ENCODE measurements around the gene PACSIN1. TPM values are rescaled to one million over a fixed set of nuclear protein-coding genes. Genes with fewer than 3 reads are reported as not detected.
A peak's percentile ranks its signal among the peaks of the same experiment; 100 is the strongest.

Gene PACSIN1
- total and polyA plus RNA-seq, 2 of the 4 experiments (the other 2 are of a cell fraction), result 0.02 TPM; not detected in 1

DNA sequence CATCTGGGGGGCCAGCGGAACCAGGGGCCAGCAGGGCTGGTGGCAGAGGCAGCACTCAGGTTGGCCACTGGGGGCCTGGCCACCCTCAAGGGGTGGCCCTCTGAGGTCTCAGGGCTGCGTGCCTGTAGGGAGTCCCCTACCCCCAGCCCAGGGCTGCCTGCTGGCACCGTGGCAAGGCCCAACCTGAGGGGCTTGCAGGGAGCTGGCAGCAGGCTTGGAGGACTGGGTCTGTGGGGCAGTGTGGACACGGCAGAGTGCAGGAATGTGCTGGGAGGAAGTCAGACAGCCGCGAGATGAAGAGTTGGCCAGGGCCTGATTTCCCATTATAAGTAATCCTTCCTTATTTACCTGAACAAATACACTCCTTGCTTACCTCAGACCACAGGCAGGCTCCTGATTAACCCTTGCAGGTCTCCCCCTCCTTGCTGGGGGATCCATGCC, 90.2 kb downstream of the PACSIN1 start, which contains the start of gene SPDEF:
TSS of gene SPDEF (minus strand) at position 299 of the 441 bp plus-strand sequence. CDS start 11,874 bp downstream, outside the sequence.
- ChIA-PET CTCF (no interaction called here), POLR2A (ENCODE audit: unreplicated experiment) (no interaction called here)
- no peak within 1 kb of the TSS for H3K23ac ChIP-seq (ENCODE audit: low read depth, low read length)
- no peak within 1 kb of the TSS for H3K56ac ChIP-seq (ENCODE audit: extremely low read depth, insufficient read depth, low read length)
- H2BK20ac ChIP-seq (ENCODE audit: low read depth, low read length), result no peak within 1 kb of the TSS
- TF ChIP-seq MAZ (IDR thresholded peaks at IDR 0.05; ENCODE audit: borderline replicate concordance, low read depth, low read length) (no peak), RCOR1 (IDR thresholded peaks at IDR 0.05; ENCODE audit: insufficient replicate concordance, low read length) (no peak), CHD1 (IDR thresholded peaks at IDR 0.05; ENCODE audit: low read depth, low read length) (no peak), MAFK (IDR thresholded peaks at IDR 0.05; ENCODE audit: low read depth, low read length) (no peak), FOS (IDR thresholded peaks at IDR 0.05; ENCODE audit: low read depth, low read length) (no peak), NFE2L2 (IDR thresholded peaks at IDR 0.05; ENCODE audit: low read depth, low read length) (no peak), SMC3 (IDR thresholded peaks at IDR 0.05; ENCODE audit: low read depth, low read length) (no peak), MXI1 (IDR thresholded peaks at IDR 0.05; ENCODE audit: borderline replicate concordance, low read depth, low read length) (no peak)
- TF ChIP-seq, protein P1, sequence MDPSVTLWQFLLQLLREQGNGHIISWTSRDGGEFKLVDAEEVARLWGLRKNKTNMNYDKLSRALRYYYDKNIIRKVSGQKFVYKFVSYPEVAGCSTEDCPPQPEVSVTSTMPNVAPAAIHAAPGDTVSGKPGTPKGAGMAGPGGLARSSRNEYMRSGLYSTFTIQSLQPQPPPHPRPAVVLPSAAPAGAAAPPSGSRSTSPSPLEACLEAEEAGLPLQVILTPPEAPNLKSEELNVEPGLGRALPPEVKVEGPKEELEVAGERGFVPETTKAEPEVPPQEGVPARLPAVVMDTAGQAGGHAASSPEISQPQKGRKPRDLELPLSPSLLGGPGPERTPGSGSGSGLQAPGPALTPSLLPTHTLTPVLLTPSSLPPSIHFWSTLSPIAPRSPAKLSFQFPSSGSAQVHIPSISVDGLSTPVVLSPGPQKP (IDR thresholded peaks at IDR 0.05; ENCODE audit: borderline replicate concordance, low read depth, low read length), result no peak
- TF ChIP-seq, protein P2, sequence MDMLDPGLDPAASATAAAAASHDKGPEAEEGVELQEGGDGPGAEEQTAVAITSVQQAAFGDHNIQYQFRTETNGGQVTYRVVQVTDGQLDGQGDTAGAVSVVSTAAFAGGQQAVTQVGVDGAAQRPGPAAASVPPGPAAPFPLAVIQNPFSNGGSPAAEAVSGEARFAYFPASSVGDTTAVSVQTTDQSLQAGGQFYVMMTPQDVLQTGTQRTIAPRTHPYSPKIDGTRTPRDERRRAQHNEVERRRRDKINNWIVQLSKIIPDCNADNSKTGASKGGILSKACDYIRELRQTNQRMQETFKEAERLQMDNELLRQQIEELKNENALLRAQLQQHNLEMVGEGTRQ (IDR thresholded peaks at IDR 0.05; ENCODE audit: low read depth, low read length), result no peak
- H2BK5ac ChIP-seq (ENCODE audit: low read depth, low read length, poor library complexity, severe bottlenecking), result no peak within 1 kb of the TSS
- peaks cover 4% of the 10 kb centered on the region; the same call in 1 of the 2 replicates for H3K9me3 ChIP-seq (ENCODE audit: control insufficient read depth, insufficient read depth, low read length)
- no peak within 1 kb of the TSS for H4K5ac ChIP-seq (ENCODE audit: low read depth, low read length)
- H3K79me1 ChIP-seq (ENCODE audit: low read depth in 1 of 2, low read length in 2 of 2), result no peaks in the 10 kb centered on the region
- no peak within 1 kb of the TSS for H3K4me3 ChIP-seq (ENCODE audit: insufficient read depth, low read depth, low read length)
- no peak for DNase-seq
- intact Hi-C loops (cut with micrococcal nuclease), result no loop called here
- peaks cover 6% of the 10 kb centered on the region for H3K4me1 ChIP-seq (ENCODE audit: control insufficient read depth, insufficient read depth, low read length)
- ATAC-seq (ENCODE audit: low read depth), result no peak
- peaks cover 2% of the 10 kb centered on the region; the same call in 1 of the 2 replicates for H3K9me1 ChIP-seq (ENCODE audit: insufficient read depth, low read length)
- H2BK15ac ChIP-seq (ENCODE audit: low read depth, low read length), result no peak within 1 kb of the TSS
- H3K4me2 ChIP-seq (ENCODE audit: low read depth, low read length), result no peak within 1 kb of the TSS
- BruUV-seq (replicated peaks), result no TSS peak
- peak within 1 kb of the TSS; percentile 39 for H2AK9ac ChIP-seq (replicated peaks; ENCODE audit: low read depth, low read length, poor library complexity)
- no peaks in the 10 kb centered on the region for H3K36me3 ChIP-seq (ENCODE audit: control insufficient read depth, insufficient read depth, low read length)
- dilution Hi-C loops (cut with HindIII; ENCODE audit: low sequenced_read_pairs, unreplicated experiment), result no loop called here
- in situ Hi-C loops (cut with MboI; ENCODE audit: low sequenced_read_pairs), result no loop called here
- no peak within 1 kb of the TSS; the same call in 1 of the 2 replicates for H3K14ac ChIP-seq (replicated peaks; ENCODE audit: low read depth, low read length)
- no peaks in the 10 kb centered on the region for H4K20me1 ChIP-seq (ENCODE audit: insufficient read depth, low read length)
- H3K9ac ChIP-seq (ENCODE audit: low read depth, low read length), result no peak within 1 kb of the TSS
- no peak within 1 kb of the TSS for H3K27ac ChIP-seq (ENCODE audit: insufficient read depth, low read length)
- H4K8ac ChIP-seq (ENCODE audit: low read depth in 2 of 2, low read length in 2 of 2), result no peak within 1 kb of the TSS
- no peak within 1 kb of the TSS for H2AK5ac ChIP-seq (ENCODE audit: low read depth, low read length)
- no peak within 1 kb of the TSS for H2BK120ac ChIP-seq (ENCODE audit: low read depth, low read length)
- no peak within 1 kb of the TSS for H3K4ac ChIP-seq (ENCODE audit: low read depth, low read length)
- peak within 1 kb of the TSS; percentile 23 for H2AFZ ChIP-seq (replicated peaks; ENCODE audit: low read length, poor library complexity)
- H3K18ac ChIP-seq (ENCODE audit: low read depth, low read length), result no peak within 1 kb of the TSS
- H4K91ac ChIP-seq (ENCODE audit: insufficient read depth, low read depth, low read length), result no peak within 1 kb of the TSS
- 100% methylated on average over 1 of the region's 6 CpGs; no CpG with 5 or more reads in 1 of the 2 experiments for WGBS, 2 experiments (ENCODE audit: extremely low coverage in 2 of 2, insufficient read length in 1 of 2)
- H3K27me3 ChIP-seq (ENCODE audit: control insufficient read depth, insufficient read depth, low read length), result peaks cover 12% of the 10 kb centered on the region
